SU-DHL-6 (cell line): ENCODE measurements around the gene HLA-B.

Experiments used
- EZH2phosphoT487 ChIP-seq: fragments of 200-600 bp; sonication (generic), shearing (Covaris generic); conservative IDR thresholded peaks from 2 replicates; pipeline ENCODE4 v1.6.1; 2018; ENCODE audit warnings: mild to moderate bottlenecking, antibody characterized with exemption, low read length, moderate library complexity, mixed read lengths
- TF ChIP-seq, protein P1 (sequence below): fragments of 200-600 bp; sonication (generic); IDR thresholded peaks from one replicate; pipeline ENCODE4 v1.5.1; 2017; ENCODE audit warnings: antibody characterized with exemption, mild to moderate bottlenecking, low read length, moderate library complexity; ENCODE audit not compliant: insufficient read depth, poor library complexity, severe bottlenecking

GRCh38 chr6:31309641-31310040, 47.3 kb downstream of the HLA-B start:
- TF ChIP-seq, protein P1, sequence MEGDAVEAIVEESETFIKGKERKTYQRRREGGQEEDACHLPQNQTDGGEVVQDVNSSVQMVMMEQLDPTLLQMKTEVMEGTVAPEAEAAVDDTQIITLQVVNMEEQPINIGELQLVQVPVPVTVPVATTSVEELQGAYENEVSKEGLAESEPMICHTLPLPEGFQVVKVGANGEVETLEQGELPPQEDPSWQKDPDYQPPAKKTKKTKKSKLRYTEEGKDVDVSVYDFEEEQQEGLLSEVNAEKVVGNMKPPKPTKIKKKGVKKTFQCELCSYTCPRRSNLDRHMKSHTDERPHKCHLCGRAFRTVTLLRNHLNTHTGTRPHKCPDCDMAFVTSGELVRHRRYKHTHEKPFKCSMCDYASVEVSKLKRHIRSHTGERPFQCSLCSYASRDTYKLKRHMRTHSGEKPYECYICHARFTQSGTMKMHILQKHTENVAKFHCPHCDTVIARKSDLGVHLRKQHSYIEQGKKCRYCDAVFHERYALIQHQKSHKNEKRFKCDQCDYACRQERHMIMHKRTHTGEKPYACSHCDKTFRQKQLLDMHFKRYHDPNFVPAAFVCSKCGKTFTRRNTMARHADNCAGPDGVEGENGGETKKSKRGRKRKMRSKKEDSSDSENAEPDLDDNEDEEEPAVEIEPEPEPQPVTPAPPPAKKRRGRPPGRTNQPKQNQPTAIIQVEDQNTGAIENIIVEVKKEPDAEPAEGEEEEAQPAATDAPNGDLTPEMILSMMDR, result no peak
- TF ChIP-seq EZH2phosphoT487, result no peak
